HEK293 (cell line): ENCODE measurements around the gene MSH4.
"Not testable (repeated sequence)": the region's sequence is repeated elsewhere in the genome, so short reads cannot be mapped to it uniquely, and the experiment has no call there.

Experiments used
- OVOL3 ChIP-seq: fragments of 450-650 bp; formaldehyde crosslinking; IDR thresholded peaks from 2 replicates; pipeline ENCODE4 v1.5.1; 2016; ENCODE audit warnings: missing biosample characterization, missing genetic modification characterization
- TCF7L2 ChIP-seq: IDR thresholded peaks from 2 replicates; pipeline ENCODE4 v1.6.1; 2011; ENCODE audit warnings: low read depth, mild to moderate bottlenecking, inconsistent platforms, low read length, moderate library complexity, borderline replicate concordance
- ZBTB20 ChIP-seq: fragments of 450-650 bp; formaldehyde crosslinking; IDR thresholded peaks from 2 replicates; pipeline ENCODE4 v1.5.1; 2016; ENCODE audit warnings: missing biosample characterization, missing genetic modification characterization
- ZNF121 ChIP-seq: fragments of 450-650 bp; formaldehyde crosslinking; IDR thresholded peaks from 2 replicates; pipeline ENCODE4 v1.5.1; 2016; ENCODE audit warnings: missing biosample characterization, missing genetic modification characterization
- ZNF138 ChIP-seq: fragments of 450-650 bp; formaldehyde crosslinking; IDR thresholded peaks from 2 replicates; pipeline ENCODE4 v1.5.1; 2016; ENCODE audit warnings: missing biosample characterization, missing genetic modification characterization, borderline replicate concordance
- ZNF19 ChIP-seq: fragments of 450-650 bp; formaldehyde crosslinking; IDR thresholded peaks from 2 replicates; pipeline ENCODE4; 2016; ENCODE audit warnings: missing biosample characterization, missing genetic modification characterization, low read depth
- ZNF23 ChIP-seq: fragments of 450-650 bp; formaldehyde crosslinking; IDR thresholded peaks from 2 replicates; pipeline ENCODE4 v1.5.1; 2016; ENCODE audit warnings: missing biosample characterization, missing genetic modification characterization, borderline replicate concordance
- ZSCAN23 ChIP-seq: fragments of 450-650 bp; formaldehyde crosslinking; IDR thresholded peaks from 2 replicates; pipeline ENCODE4 v1.5.1; 2016; ENCODE audit warnings: missing biosample characterization, missing genetic modification characterization
- TF ChIP-seq, protein P1 (sequence below): fragments of 450-650 bp; formaldehyde crosslinking; IDR thresholded peaks from 2 replicates; pipeline ENCODE4 v1.5.1; 2016; ENCODE audit warnings: missing biosample characterization, missing genetic modification characterization
- TF ChIP-seq, protein P2 (sequence below): fragments of 450-650 bp; formaldehyde crosslinking; IDR thresholded peaks from 2 replicates; pipeline ENCODE4 v1.5.1; 2016; ENCODE audit warnings: missing biosample characterization, missing genetic modification characterization

- TF ChIP-seq TCF7L2; ZNF19 (tag by site-specific recombination); ZSCAN23 (tag by site-specific recombination); ZNF23; ZBTB20; OVOL3 (tag by site-specific recombination); ZNF121 (tag by site-specific recombination); ZNF138 (tag by site-specific recombination): not testable (repeated sequence)
- TF ChIP-seq, protein P1, sequence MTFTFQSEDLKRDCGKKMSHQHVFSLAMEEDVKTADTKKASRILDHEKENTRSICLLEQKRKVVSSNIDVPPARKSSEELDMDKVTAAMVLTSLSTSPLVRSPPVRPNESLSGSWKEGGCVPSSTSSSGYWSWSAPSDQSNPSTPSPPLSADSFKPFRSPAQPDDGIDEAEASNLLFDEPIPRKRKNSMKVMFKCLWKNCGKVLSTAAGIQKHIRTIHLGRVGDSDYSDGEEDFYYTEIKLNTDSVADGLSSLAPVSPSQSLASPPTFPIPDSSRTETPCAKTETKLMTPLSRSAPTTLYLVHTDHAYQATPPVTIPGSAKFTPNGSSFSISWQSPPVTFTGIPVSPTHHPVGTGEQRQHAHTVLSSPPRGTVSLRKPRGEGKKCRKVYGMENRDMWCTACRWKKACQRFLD (tag by site-specific recombination) = not testable (repeated sequence)
- TF ChIP-seq, protein P2, sequence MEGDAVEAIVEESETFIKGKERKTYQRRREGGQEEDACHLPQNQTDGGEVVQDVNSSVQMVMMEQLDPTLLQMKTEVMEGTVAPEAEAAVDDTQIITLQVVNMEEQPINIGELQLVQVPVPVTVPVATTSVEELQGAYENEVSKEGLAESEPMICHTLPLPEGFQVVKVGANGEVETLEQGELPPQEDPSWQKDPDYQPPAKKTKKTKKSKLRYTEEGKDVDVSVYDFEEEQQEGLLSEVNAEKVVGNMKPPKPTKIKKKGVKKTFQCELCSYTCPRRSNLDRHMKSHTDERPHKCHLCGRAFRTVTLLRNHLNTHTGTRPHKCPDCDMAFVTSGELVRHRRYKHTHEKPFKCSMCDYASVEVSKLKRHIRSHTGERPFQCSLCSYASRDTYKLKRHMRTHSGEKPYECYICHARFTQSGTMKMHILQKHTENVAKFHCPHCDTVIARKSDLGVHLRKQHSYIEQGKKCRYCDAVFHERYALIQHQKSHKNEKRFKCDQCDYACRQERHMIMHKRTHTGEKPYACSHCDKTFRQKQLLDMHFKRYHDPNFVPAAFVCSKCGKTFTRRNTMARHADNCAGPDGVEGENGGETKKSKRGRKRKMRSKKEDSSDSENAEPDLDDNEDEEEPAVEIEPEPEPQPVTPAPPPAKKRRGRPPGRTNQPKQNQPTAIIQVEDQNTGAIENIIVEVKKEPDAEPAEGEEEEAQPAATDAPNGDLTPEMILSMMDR (tag by site-specific recombination) = not testable (repeated sequence)
These were observed 12.8 kb upstream of the MSH4 start for GRCh38 chr1:75783920-75784319.
